HG03066 (cell line): ENCODE results near the gene COQ10A.
A peak's percentile ranks its signal among the peaks of the same experiment; 100 is the strongest.
"Not testable (repeated sequence)": the region's sequence is repeated elsewhere in the genome, so short reads cannot be mapped to it uniquely, and the experiment has no call there.

Experiments used
- ATAC-seq: cut with Tn5 transposase; IDR thresholded peaks from one replicate; pipeline ENCODE4 v1.9.1; 2021; ENCODE audit warnings: low read depth; ENCODE audit not compliant: unreplicated experiment

Gene COQ10A

GRCh38 chr12:56272468-56272867 is 5.7 kb downstream of the COQ10A start:
- not testable (repeated sequence) for ATAC-seq

- ATAC-seq, result no peak
Measured at GRCh38 chr12:56274299-56274698, 7.6 kb downstream of the COQ10A start.

- ATAC-seq, result no peak
Measured at GRCh38 chr12:56278905-56279304, 12.2 kb downstream of the COQ10A start.

DNA sequence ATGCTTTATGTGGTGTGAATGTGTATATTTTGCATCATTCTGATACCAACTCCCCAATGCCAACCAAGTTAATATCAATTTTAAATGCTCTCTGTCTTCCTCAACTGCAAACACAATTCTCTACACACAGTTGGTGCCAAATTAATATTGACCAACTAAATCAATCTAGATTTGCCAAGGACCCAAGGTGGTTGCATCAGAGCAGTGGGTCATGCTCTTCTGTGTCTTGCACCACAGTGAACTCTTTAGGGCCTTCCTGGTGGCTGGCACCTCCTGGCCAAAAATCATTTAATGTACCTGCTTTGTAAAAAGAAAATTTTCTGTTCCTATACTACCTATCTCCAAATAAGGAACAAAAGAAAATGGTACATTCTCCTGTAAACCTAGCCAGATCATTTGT is 14.1 kb downstream of the COQ10A start:
- no peak for ATAC-seq

DNA sequence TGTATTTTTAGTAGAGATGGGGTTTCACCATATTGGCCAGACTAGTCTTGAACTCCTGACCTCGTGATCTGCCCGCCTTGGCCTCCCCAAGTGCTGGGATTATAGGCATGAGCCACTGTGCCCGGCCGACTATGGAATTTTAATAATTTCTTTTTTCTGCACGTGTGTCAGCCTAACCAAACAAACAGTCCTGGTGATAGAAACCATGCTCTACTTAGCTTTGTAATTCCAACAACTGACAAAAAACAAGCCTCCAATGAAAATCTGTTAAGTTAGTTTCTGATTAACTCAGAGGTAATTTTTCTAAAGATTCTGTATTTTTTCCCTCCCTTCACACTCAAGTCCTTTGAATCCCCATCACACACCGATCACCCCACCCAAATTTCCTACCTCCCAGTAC is 15.3 kb downstream of the COQ10A start:
- ATAC-seq, result no peak

GRCh38 chr12:56282579-56282978 is 15.8 kb downstream of the COQ10A start:
- no peak for ATAC-seq

- not testable (repeated sequence) for ATAC-seq
Measured at GRCh38 chr12:56284263-56284662, 17.5 kb downstream of the COQ10A start.

GRCh38 chr12:56286044-56286830 is 19.5 kb downstream of the COQ10A start:
- no peak for ATAC-seq

DNA sequence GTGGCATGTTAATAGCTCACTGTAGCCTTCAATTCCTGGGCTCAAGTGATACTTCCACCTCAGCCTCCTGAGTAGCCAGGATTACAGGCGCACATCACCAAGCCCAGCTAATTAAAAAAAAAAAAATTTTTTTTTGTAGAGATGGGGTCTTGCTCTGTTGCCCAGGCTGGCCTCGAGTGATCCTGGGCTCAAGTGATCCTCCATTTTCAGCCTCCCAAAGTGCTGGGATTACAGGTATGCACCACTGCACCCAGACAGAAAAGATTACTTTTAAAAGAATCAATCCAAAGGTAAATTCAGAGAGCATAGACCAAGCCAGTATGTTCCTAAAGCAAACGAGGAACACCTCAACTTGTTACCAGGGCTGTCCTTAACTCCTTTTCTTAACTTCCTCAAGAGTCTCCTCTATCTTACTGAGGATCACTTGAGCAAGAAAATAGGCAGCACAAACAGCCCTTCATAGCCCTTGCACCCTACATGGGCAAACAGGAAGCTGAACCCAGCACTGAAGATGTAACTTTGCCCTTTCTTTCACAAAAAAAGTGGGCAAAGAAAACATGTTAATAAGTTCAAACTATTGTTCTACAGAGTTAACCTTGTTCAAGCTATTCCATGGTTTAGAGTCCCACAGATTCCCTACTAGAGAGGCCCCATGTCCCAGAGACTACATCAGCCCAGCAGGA is 22.1 kb downstream of the COQ10A start:
- ATAC-seq, result no peak

DNA sequence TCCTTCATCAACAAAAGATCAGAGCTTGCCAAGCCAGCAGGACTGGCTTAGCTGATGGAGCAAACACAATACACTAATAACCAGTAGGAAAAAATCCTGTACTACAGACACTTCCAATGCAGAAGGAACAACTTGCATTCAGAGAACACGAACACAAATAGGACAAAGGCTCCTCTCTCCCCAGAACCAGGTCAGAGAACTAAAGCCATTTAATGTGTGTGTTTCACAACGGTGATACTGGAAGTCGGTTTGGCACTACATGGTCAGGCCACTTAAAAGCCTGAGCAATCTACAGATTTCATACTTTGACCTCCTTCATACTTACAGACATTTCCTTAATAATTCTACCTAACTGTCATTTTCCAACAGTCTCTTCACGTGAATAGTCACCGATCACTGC is 27.1 kb downstream of the COQ10A start:
- no peak for ATAC-seq

GRCh38 chr12:56296295-56296694 is 29.6 kb downstream of the COQ10A start:
- no peak for ATAC-seq

GRCh38 chr12:56297400-56297799 is 30.7 kb downstream of the COQ10A start:
- ATAC-seq, result no peak

DNA sequence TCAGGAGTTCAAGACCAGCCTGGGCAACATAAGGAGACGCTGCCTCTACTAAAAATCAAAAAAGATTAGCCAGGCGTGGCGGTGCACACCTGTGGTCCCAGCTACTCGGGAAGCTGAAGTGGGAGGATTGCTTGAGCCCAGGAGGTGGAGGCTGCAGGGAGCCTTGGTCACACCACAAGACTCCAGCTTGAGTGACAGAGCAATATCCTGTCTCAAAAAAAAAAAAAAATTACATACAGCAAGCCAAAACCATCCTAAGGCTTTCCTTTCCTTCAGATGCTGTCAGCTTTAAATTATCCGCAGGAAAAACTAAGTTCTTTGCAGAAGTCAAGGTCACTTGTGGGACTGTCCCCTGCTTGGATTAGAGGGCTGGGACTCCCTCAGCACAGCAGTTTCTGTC is 32.1 kb downstream of the COQ10A start:
- ATAC-seq, result no peak

GRCh38 chr12:56299308-56299852 is 32.6 kb downstream of the COQ10A start:
- ATAC-seq, result peak; percentile 5

DNA sequence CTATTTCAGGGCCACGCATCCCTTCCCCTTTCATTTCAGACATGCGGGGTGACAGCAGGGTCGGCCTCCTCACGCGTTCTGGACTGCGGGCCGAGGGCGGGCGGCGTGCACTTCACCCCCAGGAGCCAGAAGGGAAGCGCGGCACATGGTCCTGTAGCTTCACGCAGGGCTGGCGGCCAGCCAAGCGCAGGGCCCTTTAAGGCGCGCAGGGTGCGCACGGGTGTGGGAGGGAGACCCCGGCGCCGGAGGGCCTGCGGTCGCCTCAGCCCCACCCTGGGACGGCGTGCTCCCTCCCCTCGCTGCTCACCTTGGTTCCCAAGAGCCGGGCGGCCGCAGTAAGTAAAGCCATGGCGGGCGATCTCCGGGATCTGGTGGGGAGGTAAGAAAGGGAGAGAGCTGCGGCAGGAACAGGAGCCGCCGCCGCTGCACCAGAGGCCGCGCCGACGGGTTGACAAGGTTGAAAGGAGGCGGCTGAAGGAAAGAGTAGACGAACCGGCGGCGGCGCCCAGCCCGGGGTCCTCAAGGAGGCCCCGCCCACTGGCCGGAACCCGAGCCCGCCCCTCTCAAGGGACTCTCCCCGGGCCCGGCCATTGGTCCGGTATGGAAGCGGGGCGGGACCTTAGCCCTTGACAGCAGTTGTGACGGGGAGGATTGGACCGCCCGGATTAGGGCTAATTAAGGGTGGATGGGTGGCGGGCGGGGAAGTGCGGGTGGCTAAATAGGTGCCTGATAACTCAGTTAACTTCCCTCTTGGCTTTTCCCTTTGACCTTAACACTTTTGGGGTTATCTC is 33.3 kb downstream of the COQ10A start, which contains the start of gene CS:
CS (minus strand) TSS at position 478 of the 791 bp plus-strand sequence; CDS start at position 349, 129 bp downstream.
- ATAC-seq, result peak; percentile 93

DNA sequence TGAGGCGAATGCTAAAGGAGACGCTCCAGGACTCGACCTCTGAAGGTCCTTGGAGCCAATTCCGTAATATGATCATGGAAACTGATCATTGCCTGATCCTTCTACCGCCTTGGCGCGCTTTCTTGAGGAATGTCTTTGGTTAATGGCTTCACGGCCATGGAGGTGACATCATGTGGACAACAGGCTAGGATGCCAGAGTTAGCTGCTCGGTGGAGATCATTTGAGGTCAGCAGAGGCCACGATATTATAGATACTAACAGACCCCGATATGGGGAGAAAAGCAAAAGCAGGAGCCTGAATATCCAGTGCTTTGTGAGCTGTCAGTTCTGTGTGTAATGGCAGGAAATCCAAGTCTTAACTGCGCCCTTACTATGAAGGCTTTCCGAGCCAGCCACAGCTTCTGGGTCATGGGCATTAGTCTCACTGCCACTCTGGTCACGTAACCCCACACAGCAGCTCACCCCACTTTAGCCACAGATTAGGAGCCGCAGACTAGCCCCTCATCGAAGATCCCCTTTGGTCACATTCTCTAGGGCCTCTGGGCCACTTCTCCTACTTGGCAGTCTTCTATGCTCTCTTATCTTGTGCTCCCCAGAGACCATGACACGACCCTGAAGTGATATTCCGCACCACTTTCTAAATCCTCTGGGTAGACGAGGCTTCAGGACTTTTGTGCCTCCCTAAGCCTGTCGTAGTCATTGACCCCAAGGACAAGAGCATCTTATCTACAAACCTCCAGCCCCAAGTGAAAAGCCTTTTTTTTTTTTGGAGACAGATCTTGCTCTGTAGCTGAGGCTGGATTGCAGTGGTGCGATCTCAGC is 34.1 kb downstream of the COQ10A start:
- no peak for ATAC-seq

DNA sequence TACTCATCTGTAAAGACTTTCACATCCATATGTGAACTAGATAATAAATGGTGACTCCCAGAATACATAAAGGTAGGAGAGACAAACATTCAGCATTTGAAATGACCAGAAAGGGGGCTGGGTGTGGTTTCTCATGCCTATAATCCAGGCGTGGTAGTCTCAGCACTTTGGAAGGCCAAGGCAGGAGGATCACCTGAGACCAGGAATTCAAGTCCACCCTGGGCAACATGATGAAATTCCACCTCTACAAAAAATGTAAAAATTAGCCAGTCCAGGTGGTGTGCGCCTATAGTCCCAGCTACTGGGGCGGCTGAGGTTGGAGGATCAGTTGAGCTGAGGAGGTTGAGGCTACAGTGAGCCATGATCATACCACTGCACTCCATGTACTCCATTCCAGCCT is 37.5 kb downstream of the COQ10A start:
- ATAC-seq, result no peak

DNA sequence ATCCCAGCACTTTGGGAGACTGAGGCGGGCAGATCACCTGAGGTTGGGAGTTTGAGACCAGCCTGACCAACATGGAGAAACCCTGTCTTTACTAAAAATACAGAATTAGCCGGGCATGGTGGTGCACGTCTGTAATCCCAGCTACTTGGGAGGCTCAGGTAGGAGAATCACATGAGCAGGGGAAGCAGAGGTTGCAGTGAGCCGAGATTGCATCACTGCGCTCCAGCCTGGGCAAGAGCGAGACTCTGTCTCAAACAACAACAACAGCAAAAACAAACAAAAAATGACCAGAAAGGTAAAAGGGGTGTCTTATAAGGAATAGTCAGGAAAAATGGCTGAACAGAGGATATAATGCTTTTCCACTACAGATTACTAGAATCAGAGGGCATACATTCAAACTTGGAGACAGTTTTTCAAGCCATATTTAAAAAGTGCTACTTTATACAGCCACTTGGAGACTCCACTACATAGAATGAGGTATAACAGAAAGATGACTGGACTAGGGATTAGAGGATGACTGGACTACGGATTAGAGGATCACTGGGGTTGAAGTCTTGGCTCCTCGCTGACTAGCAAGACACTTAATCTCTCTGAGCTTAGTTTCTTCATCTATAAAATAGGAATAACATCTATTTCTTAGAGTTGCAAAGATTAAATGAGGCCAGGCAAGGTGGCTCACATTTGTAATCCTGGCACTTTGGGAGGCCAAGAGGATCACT is 38.3 kb downstream of the COQ10A start:
- no peak for ATAC-seq

DNA sequence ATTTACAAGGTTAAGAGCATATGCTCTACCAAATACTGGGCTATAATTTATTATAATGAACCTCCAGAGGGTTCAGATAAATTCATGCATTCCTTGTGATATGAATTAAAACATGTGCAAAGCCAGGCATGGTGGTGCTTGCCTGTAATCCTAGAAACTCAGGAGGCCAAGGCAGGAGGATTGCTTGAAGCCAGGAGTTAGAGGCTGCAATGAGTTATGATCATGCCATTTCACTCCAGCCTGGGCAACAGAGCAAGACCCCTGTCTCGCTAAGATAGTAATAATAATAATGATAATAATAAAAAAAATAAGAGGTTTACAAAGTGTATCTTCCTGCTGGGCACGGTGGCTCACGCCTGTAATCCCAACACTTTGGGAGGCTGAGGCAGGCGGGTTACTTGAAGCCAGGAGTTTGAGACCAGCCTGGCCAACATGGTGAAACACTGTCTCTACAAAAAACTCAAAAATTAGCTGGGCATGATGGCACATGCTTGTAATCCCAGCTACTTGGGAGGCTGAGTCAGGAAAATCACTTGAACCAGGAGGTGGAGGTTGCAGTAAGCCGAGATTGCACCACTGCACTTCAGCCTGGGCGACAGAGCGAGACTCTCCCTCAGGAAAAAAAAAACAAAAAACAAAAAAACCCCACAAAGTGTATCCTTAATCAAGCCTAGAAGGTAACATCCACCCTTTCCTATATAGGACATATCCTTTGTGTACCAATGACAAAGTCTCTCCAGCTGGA is 40.7 kb downstream of the COQ10A start:
- ATAC-seq, result no peak
